ENCODE results near the gene FNDC3A. TPM values are rescaled to one million over a fixed set of nuclear protein-coding genes. Genes with fewer than 3 reads are reported as not detected.

FNDC3A gene
- total and polyA plus RNA-seq, 12 donors, result 11.3 to 30.3 (median 23.1) TPM

- no peak overlapping the region for H3K4me3 ChIP-seq
- intact Hi-C loops (cut with DNase I), result no loop called here
- no peak for ATAC-seq
- WGBS, 2 donors, result 70% methylated on average over 6 of the region's 6 CpGs
- no peak for DNase-seq
- no peaks in the 10 kb centered on the region for H3K36me3 ChIP-seq
- TF ChIP-seq CTCF (IDR thresholded peaks at IDR 0.05), result no peak
- H3K9me3 ChIP-seq, result no peaks in the 10 kb centered on the region
- no peak overlapping the region for H3K27ac ChIP-seq
- no peaks in the 10 kb centered on the region for H3K27me3 ChIP-seq
- H3K4me1 ChIP-seq, result no peaks in the 10 kb centered on the region
Observed at GRCh38 chr13:48954081-48954480, 21.6 kb upstream of the FNDC3A start.

GRCh38 chr13:48955536-48955935, 20.2 kb upstream of the FNDC3A start:
- DNase-seq (no peak), ATAC-seq (no peak)
- Histone ChIP-seq H3K4me3 (no peak overlapping the region), H3K9me3 (no peaks in the 10 kb centered on the region), H3K27me3 (no peaks in the 10 kb centered on the region), H3K4me1 (no peaks in the 10 kb centered on the region), H3K27ac (no peak overlapping the region), H3K36me3 (no peaks in the 10 kb centered on the region)
- no peak for TF ChIP-seq CTCF (IDR thresholded peaks at IDR 0.05)
- intact Hi-C loops (cut with DNase I), result no loop called here
- 35 to 78% methylated on average over 2 of the region's 2 CpGs for WGBS, 2 donors

- no peak for TF ChIP-seq CTCF (IDR thresholded peaks at IDR 0.05)
- H3K9me3 ChIP-seq, result no peaks in the 10 kb centered on the region
Observed at GRCh38 chr13:48961379-48961778, 14.3 kb upstream of the FNDC3A start.

GRCh38 chr13:48962281-48962680, 13.4 kb upstream of the FNDC3A start:
- intact Hi-C loops (cut with DNase I), result no loop called here
- H3K27ac ChIP-seq, result no peak overlapping the region
- H3K36me3 ChIP-seq, result no peaks in the 10 kb centered on the region
- 53 to 60% methylated on average over 4 of the region's 4 CpGs for WGBS, 2 donors
- TF ChIP-seq CTCF (IDR thresholded peaks at IDR 0.05), result no peak
- ATAC-seq, result no peak
- no peaks in the 10 kb centered on the region for H3K4me1 ChIP-seq
- no peak for DNase-seq
- H3K4me3 ChIP-seq, result no peak overlapping the region
- no peaks in the 10 kb centered on the region for H3K27me3 ChIP-seq
- no peaks in the 10 kb centered on the region for H3K9me3 ChIP-seq

More at GRCh38 chr13:48961379-48961778, 14.3 kb upstream of the FNDC3A start:
- no peak for ATAC-seq
- no peak for DNase-seq
- H3K4me3 ChIP-seq, result no peak overlapping the region
- no peak overlapping the region for H3K27ac ChIP-seq
- intact Hi-C loops (cut with DNase I), result no loop called here
- 82 to 91% methylated on average over 2 of the region's 2 CpGs for WGBS, 2 donors
- H3K4me1 ChIP-seq, result no peaks in the 10 kb centered on the region
- no peaks in the 10 kb centered on the region for H3K36me3 ChIP-seq
- no peaks in the 10 kb centered on the region for H3K27me3 ChIP-seq

GRCh38 chr13:48965736-48966135, 10.0 kb upstream of the FNDC3A start:
- no peaks in the 10 kb centered on the region for H3K27me3 ChIP-seq
- 66 to 69% methylated on average over 2 of the region's 2 CpGs for WGBS, 2 donors
- no peaks in the 10 kb centered on the region for H3K36me3 ChIP-seq
- no peak for DNase-seq
- H3K9me3 ChIP-seq, result no peaks in the 10 kb centered on the region
- intact Hi-C loops (cut with DNase I), result no loop called here
- H3K27ac ChIP-seq, result no peak overlapping the region
- ATAC-seq, result no peak
- no peak for TF ChIP-seq CTCF (IDR thresholded peaks at IDR 0.05)
- H3K4me1 ChIP-seq, result no peaks in the 10 kb centered on the region
- no peak overlapping the region for H3K4me3 ChIP-seq
